Epithelial cell of umbilical artery (primary cell): ENCODE data around the gene UNG. TPM values are rescaled to one million over a fixed set of nuclear protein-coding genes. Genes with fewer than 3 reads are reported as not detected.

ENCODE experiments used
- total RNA-seq: library from RNA; depleted of rRNA; stranded (reverse); fragments of >200 nt; gene quantifications from 2 replicates; pipeline ENCODE4 v1.2.3, GENCODE V29; 2014

The UNG gene
- 24.4 and 39.1 TPM in 2 replicates for total RNA-seq

DNA sequence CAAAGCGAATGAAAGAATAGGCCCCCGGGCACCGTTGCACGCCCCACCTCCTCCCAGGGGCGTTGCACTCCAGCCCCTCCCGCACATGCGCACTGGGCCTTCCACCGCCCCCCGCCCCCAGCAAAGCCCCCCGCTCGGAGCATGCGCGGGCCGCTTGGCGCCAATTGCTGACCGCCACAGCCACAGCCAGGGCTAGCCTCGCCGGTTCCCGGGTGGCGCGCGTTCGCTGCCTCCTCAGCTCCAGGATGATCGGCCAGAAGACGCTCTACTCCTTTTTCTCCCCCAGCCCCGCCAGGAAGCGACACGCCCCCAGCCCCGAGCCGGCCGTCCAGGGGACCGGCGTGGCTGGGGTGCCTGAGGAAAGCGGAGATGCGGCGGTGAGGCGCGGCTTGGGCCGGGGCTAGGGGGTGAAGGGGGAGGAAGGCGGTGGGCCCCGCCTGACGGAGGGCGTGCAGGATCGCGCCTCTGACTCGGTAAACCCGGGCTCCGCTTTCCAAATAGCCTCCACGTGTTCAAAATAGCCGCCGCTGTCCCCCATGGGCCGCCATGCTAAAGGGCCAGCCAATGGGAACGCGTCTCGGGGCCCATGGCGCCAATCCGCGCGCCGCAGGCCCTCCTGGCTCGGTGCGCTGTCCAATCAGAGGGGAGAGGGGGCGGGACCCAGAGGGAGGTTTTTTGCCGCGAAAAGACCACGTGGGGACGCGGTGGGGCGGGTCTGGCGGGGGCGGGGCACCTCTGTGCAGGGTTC, at the start of gene UNG:
TSS of gene UNG (plus strand) at position 163 of the 748 bp plus-strand sequence. CDS start at position 246, 83 bp downstream.

GRCh38 chr12:109052414-109053323, 44.7 kb upstream of the UNG start, which contains the start of gene USP30:
Gene USP30 (plus strand): TSS chr12:109052576. CDS start chr12:109052679, 103 bp downstream.

DNA sequence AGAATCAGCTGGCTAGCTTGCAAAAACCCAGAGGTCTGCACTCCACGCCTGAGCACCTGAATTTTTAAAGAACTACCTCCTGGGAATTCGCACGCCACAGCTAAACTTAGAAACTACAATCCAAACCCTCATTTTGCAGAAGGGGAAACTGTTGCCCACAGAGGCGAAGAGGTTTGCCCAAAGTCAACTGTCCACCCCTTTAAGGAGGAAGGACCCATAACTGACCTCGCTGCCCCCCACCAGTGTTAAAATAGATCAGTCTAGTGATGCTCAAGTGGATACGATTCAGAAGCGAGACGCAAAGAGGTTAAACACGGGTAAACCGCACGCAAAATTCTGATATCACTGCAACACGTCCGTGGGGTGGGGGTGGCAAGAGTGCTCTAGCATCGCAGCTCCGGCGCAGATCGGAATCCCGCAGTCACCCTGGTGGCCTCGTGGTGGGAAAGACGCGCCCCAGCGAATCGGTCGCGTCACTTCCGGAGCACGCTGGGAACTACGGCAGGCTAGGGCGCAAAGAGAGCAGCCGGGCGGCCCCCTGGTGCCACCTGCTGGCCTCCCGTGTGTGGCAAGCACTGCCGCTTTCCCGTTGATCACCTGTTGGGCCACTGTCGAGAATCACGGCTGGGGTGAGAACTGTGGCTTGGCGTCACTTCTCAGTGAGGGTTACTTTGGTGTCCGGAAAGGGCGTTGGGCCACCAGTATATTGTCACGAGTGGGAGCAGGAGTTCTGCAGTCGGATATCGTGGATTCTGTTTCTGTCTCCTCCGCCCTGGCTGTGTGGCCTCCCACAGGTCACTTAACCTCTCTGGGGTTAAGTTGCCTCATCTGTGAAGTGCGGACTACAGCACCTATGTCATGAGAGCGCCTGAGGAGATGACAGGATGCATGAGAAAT, 4.1 kb upstream of the UNG start, which contains the start of gene ALKBH2:
TSS of gene ALKBH2 (minus strand) at position 451 of the 897 bp plus-strand sequence. CDS start 686 bp downstream, outside the sequence.

DNA sequence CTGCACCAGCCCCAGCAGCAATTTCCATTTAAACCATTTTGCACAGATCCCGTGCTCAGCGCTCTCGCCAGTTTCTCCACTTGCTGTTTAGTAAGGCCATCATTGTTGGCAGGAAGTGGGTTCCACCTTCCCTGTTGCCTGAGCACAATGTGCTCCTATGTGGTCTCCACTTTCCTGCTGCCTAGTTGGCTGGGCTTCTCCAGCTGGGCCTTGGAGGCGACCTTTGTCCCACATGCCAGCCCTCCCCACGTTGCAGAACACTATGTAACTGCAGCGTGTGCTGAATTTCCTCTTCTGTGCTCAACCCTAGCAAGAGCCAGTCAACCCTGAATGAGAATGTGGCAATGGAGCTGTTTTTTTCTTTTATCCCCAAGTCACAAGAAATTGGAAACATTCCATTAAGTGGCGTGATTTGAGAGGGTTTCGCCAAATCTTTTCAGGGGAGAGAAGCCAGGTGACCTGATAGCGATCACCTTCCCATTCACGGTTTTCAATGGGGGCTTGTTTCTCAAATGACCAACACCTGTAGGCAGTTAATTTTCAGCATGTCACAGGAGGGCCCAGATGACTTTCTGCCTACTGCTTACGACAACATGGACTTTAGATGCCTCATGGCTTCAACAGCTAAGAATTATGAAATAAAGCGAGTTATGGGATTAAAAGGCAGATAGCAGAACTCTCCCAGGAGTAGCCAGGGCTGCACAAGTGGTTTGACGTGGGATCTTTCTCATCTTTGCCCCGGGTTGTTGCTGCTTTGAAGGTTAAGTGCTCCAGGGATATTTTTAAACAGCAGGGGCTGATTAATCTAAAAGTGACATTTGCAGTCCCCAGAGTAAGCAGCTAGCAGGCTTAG, 18.6 kb downstream of the UNG start, which contains the start of gene ACACB:
TSS of gene ACACB (plus strand) at position 830 of the 853 bp plus-strand sequence. CDS start 22,819 bp downstream, outside the sequence.

Other genes with a start within 250 kb of the UNG start
- 6.8 and 12.3 TPM in 2 replicates for gene SSH1, start 240.0 kb upstream of the UNG start, total RNA-seq
- gene DAO, start 217.5 kb upstream of the UNG start, total RNA-seq = not detected in 2 replicates
- gene SVOP, start 76.5 kb upstream of the UNG start, total RNA-seq = not detected in 2 replicates
- gene USP30, start 45.0 kb upstream of the UNG start, total RNA-seq = 4.1 and 5.2 TPM in 2 replicates
- 13.0 and 15.3 TPM in 2 replicates for gene ALKBH2, start 4.1 kb upstream of the UNG start, total RNA-seq
- gene ACACB, start 19.0 kb downstream of the UNG start, total RNA-seq = 0.32 and 2.3 TPM in 2 replicates
- not detected in 2 replicates for gene FOXN4, start 211.7 kb downstream of the UNG start, total RNA-seq